IPS-20b (cell line): ENCODE data around the gene TRPM3.

ENCODE experiments used
- H3K27ac ChIP-seq: one replicate; pipeline ENCODE4 v1.5.1; 2013; ENCODE audit warnings: low read length
- H3K27me3 ChIP-seq: 2 replicates; pipeline ENCODE4 v1.6.1; 2013; ENCODE audit warnings: mild to moderate bottlenecking, low read length, inconsistent platforms; ENCODE audit not compliant: insufficient read depth
- H3K36me3 ChIP-seq: 2 replicates; pipeline ENCODE4 v1.6.1; 2013; ENCODE audit warnings: low read depth, mild to moderate bottlenecking, inconsistent platforms, low read length, moderate library complexity; ENCODE audit not compliant: insufficient read depth
- H3K4me1 ChIP-seq: 2 replicates; pipeline ENCODE4 v1.6.1; 2013; ENCODE audit warnings: mild to moderate bottlenecking, control low read depth, inconsistent platforms, low read length, moderate library complexity; ENCODE audit not compliant: insufficient read depth
- H3K4me3 ChIP-seq: 2 replicates; pipeline ENCODE4 v1.5.1; 2013; ENCODE audit warnings: mild to moderate bottlenecking, low read length, inconsistent platforms
- H3K9ac ChIP-seq: 2 replicates; pipeline ENCODE4 v1.6.1; 2013; ENCODE audit warnings: low read depth, mild to moderate bottlenecking, inconsistent platforms, low read length, moderate library complexity
- H3K9me3 ChIP-seq: 2 replicates; pipeline ENCODE4 v1.6.1; 2013; ENCODE audit warnings: mild to moderate bottlenecking, low read depth, low read length, inconsistent platforms; ENCODE audit not compliant: insufficient read depth

Gene TRPM3

DNA sequence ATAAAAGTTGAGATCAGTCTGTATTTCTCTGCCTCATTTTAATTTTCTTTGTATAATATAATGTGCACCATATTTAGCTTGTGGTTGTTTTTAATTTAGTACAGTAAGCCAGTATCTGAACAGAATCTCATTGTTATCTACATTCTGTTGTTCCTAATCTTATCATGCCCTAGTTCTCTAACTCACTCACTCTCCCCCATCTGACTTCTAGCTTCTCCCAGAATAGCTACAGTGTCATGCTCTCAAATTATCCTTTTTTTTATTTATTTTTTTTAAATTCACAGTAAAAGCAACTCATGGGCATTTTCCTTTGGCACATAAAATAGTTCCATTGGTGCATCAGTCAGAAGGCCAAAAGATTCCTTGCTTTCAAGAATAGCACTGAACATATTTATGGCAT lies 156.6 kb downstream of the TRPM3 start:
- Histone ChIP-seq H3K27ac (no peak overlapping the region), H3K27me3 (no peaks in the 10 kb centered on the region), H3K36me3 (no peaks in the 10 kb centered on the region), H3K4me1 (peaks cover 2% of the 10 kb centered on the region; the same call in 1 of the 2 replicates), H3K4me3 (no peak overlapping the region), H3K9ac (no peak overlapping the region), H3K9me3 (no peaks in the 10 kb centered on the region)

DNA sequence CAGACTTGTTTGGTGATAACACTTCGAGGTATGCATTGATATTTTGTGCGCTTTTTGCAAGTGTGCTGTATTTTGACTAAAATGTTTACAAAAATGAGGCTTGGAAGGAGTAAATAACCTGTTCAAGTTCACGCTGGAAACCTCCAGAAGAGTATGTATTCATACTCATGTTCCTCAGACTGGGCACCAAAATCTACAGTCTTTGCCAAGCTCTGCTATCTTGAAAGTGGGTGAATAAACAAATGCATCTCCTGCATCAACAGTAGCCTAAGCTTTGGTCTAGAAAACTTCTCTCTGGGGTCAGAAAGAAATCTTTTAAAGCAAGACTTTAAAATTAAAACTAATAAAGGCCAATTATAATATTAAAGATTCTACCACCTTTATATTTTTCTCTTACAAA lies 157.9 kb downstream of the TRPM3 start:
- Histone ChIP-seq H3K4me1 (peaks cover 2% of the 10 kb centered on the region; the same call in 1 of the 2 replicates), H3K36me3 (no peaks in the 10 kb centered on the region), H3K9me3 (no peaks in the 10 kb centered on the region), H3K27me3 (no peaks in the 10 kb centered on the region), H3K4me3 (no peak overlapping the region), H3K9ac (no peak overlapping the region), H3K27ac (no peak overlapping the region)

- Histone ChIP-seq H3K9me3 (no peaks in the 10 kb centered on the region), H3K4me1 (0 out of 2 replicates have a peak, but pooled peaks cover 2% of the 10 kb centered on the region), H3K9ac (no peak overlapping the region), H3K4me3 (no peak overlapping the region), H3K27ac (no peak overlapping the region), H3K36me3 (no peaks in the 10 kb centered on the region), H3K27me3 (no peaks in the 10 kb centered on the region)
Observed at GRCh38 chr9:70962761-70963440, 158.5 kb downstream of the TRPM3 start.

DNA sequence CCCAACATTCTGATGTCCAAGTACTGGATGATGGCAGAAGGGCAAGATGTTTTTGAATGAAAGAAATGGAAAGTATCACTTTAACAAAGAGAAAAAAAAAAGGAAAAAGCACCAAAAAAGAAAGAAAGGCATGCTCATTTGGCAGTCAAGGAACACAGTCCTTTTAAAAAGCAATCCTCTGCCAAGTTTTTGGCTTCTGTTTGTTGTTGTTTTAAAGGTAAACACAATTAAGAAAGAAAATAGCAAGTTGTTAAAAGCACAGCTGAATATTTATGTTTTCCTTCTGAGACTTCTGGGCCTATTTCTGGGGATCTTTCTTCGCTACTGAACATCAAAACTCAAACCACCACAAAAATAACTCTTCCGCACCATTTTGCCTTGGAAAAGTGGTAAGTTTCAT lies 162.1 kb downstream of the TRPM3 start:
- H3K36me3 ChIP-seq: no peaks in the 10 kb centered on the region
- H3K4me3 ChIP-seq: no peak overlapping the region
- H3K27me3 ChIP-seq: no peaks in the 10 kb centered on the region
- peaks cover 14% of the 10 kb centered on the region; the same call in 1 of the 2 replicates for H3K4me1 ChIP-seq
- H3K27ac ChIP-seq: no peak overlapping the region
- no peaks in the 10 kb centered on the region for H3K9me3 ChIP-seq
- no peak overlapping the region for H3K9ac ChIP-seq

GRCh38 chr9:70954596-70955143 lies 166.8 kb downstream of the TRPM3 start:
- H3K27me3 ChIP-seq: no peaks in the 10 kb centered on the region
- H3K4me1 ChIP-seq: peaks cover 25% of the 10 kb centered on the region
- H3K9me3 ChIP-seq: no peaks in the 10 kb centered on the region
- H3K27ac ChIP-seq: no peak overlapping the region
- no peaks in the 10 kb centered on the region for H3K36me3 ChIP-seq
- no peak overlapping the region for H3K4me3 ChIP-seq
- 0 out of 2 replicates have a peak overlapping the region, but pooled peaks have one; percentile 26 for H3K9ac ChIP-seq

- Histone ChIP-seq H3K4me3 (no peak overlapping the region), H3K27me3 (no peaks in the 10 kb centered on the region), H3K4me1 (peaks cover 25% of the 10 kb centered on the region), H3K36me3 (no peaks in the 10 kb centered on the region), H3K9me3 (no peaks in the 10 kb centered on the region), H3K9ac (0 out of 2 replicates have a peak overlapping the region, but pooled peaks have one; percentile 26), H3K27ac (no peak overlapping the region)
Observed at GRCh38 chr9:70954126-70954525, 167.3 kb downstream of the TRPM3 start.

DNA sequence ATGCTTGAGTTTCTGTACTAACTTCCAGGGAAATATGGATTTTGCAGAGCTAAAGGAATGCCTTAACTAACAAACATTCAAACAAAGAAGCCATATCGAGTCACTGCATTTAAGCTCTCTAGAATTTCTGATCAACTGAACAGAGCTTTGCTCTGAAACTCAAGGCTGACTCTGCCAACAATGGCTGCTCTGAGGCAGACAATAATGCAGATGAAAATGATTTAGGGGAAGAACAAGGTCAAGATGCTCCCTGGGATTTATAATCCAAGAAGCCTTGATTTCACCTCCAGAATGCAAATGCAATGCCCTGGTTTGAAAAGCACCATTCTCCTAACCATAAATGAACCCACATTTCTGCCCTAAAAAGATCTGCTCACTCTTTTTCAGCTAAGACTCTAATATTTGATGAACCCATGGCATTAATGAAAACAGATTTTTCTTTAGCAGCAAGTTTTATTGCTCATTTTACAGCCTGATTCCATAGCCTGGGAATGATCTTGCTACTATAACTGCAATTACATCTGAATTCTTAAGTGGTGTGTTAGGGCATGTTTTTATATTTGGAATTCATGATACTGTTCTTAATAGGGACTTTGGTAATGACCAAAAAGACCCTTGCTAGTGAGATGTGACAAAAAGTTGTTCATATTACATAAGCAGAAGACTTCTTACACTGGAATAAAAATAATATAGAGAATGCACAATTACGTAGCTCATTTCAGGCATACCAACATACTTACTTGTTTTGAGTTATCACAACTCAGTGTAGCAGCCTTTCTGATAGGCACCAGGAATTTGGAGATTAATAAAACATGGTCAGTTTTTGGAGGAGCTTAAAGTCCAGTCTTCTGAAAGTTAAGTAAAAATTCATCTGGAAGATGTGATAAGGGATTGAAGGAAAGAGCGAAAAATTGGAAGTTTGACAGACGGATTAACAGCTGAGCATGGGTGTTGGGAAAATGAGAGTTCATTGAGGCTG lies 169.4 kb downstream of the TRPM3 start:
- H3K27ac ChIP-seq: no peak overlapping the region
- peaks cover 33% of the 10 kb centered on the region for H3K4me1 ChIP-seq
- no peak overlapping the region for H3K9ac ChIP-seq
- no peak overlapping the region for H3K4me3 ChIP-seq
- no peaks in the 10 kb centered on the region for H3K9me3 ChIP-seq
- H3K27me3 ChIP-seq: no peaks in the 10 kb centered on the region
- H3K36me3 ChIP-seq: no peaks in the 10 kb centered on the region

DNA sequence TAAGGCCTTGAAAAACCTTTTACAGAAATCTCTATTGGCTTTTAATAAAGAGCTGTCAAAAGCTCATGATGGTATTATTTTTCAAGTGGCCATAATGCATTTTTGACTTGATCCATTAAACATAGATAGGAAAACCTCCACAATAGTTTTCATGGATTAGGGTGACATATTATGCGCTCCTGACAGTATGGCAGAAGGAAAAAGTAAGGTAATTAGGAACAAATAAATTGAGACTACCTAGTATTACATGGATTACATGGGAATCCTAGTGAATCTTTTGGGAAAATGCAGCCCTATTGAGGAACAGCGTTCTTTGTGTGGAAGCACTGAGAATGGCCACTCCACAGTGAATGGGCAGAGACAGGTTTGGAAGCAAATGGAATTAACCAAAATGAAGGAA lies 171.2 kb downstream of the TRPM3 start:
- Histone ChIP-seq H3K4me1 (peaks cover 30% of the 10 kb centered on the region), H3K9ac (no peak overlapping the region), H3K9me3 (no peaks in the 10 kb centered on the region), H3K27me3 (no peaks in the 10 kb centered on the region), H3K4me3 (no peak overlapping the region), H3K27ac (no peak overlapping the region), H3K36me3 (no peaks in the 10 kb centered on the region)

DNA sequence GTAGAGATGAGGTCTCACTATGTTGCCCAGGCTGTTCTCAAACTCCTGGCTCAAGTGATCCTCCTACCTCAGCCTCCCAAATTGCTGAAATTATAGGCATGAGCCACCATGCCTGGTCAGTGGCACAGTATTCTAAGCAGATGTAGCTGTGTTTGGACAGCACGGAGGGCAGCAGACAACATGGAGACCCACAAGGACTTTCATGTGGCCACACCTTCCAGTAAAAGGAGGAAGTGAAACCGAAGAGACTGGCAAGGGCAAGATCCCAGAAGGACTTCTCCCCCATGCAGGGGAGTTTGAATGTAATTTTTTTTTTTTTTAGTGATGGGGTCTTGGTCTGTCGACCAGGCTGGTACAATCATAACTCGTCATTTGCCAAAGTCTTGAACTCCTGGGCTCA lies 172.2 kb downstream of the TRPM3 start:
- Histone ChIP-seq H3K27me3 (no peaks in the 10 kb centered on the region), H3K4me3 (no peak overlapping the region), H3K4me1 (peaks cover 20% of the 10 kb centered on the region), H3K9me3 (no peaks in the 10 kb centered on the region), H3K9ac (no peak overlapping the region), H3K27ac (no peak overlapping the region), H3K36me3 (no peaks in the 10 kb centered on the region)

- Histone ChIP-seq H3K4me3 (no peak overlapping the region), H3K27ac (no peak overlapping the region), H3K9ac (no peak overlapping the region), H3K36me3 (no peaks in the 10 kb centered on the region), H3K9me3 (no peaks in the 10 kb centered on the region), H3K27me3 (no peaks in the 10 kb centered on the region), H3K4me1 (peaks cover 15% of the 10 kb centered on the region)
Observed at GRCh38 chr9:70948744-70949143, 172.7 kb downstream of the TRPM3 start.

- H3K27ac ChIP-seq: no peak overlapping the region
- no peak overlapping the region for H3K9ac ChIP-seq
- H3K9me3 ChIP-seq: no peaks in the 10 kb centered on the region
Observed at GRCh38 chr9:70947511-70947910, 173.9 kb downstream of the TRPM3 start.

More at GRCh38 chr9:70947511-70947910, 173.9 kb downstream of the TRPM3 start:
- H3K36me3 ChIP-seq: no peaks in the 10 kb centered on the region
- H3K4me3 ChIP-seq: no peak overlapping the region
- no peaks in the 10 kb centered on the region for H3K27me3 ChIP-seq
- peaks cover 13% of the 10 kb centered on the region for H3K4me1 ChIP-seq
